Breast epithelium (tissue), 4 donors: ENCODE results near the gene GSTM5. TPM values are rescaled to one million over a fixed set of nuclear protein-coding genes. Genes with fewer than 3 reads are reported as not detected.

ENCODE experiments used
- DNase-seq, 2 donors: peaks; one replicate each; pipeline ENCODE4 v3.0.0-alpha.2; 2019; ENCODE audit warnings: low spot score in 2 of 2
- H3K27ac ChIP-seq, 2 donors: fragments of 200-600 bp; sonication (generic) in 1 of 2; one replicate each; pipeline ENCODE4 v1.5.1; 2016 to 2019; ENCODE audit warnings: mild to moderate bottlenecking in 1 of 2
- H3K27me3 ChIP-seq, 2 donors: fragments of 200-600 bp; sonication (generic) in 1 of 2; one replicate each; pipeline versions ENCODE4 v1.5.1 to v1.6.0; 2017 to 2019; ENCODE audit warnings: control low read depth in 1 of 2, mild to moderate bottlenecking in 1 of 2
- H3K36me3 ChIP-seq: fragments of 200-600 bp; one replicate; pipeline ENCODE4 v1.5.1; 2019
- H3K4me1 ChIP-seq, 2 donors: fragments of 200-600 bp; sonication (generic); one replicate each; pipeline ENCODE4 v1.5.1; 2016 to 2019; ENCODE audit warnings: control low read depth in 1 of 2
- H3K4me3 ChIP-seq, 3 donors: fragments of 200-600 bp; sonication (generic); 1 replicate in 2 of 3; 2 replicates in 1 of 3; pipeline ENCODE4 v1.5.1; 2016 to 2019; ENCODE audit warnings: mild to moderate bottlenecking in 3 of 3, moderate library complexity in 2 of 3
- H3K9me3 ChIP-seq, 2 donors: fragments of 200-600 bp; sonication (generic) in 1 of 2; one replicate each; pipeline ENCODE4 v1.5.1; 2016 to 2019; ENCODE audit warnings: control low read depth in 1 of 2
- CTCF ChIP-seq, 3 donors: fragments of 450-650 bp; IDR thresholded peaks; one replicate each; pipeline ENCODE4 v1.5.1; 2016 to 2017; ENCODE audit warnings: antibody characterized with exemption in 3 of 3, mild to moderate bottlenecking in 3 of 3, moderate library complexity in 3 of 3
- POLR2A ChIP-seq: fragments of 450-650 bp; IDR thresholded peaks from one replicate; pipeline ENCODE4 v1.6.1; 2016; ENCODE audit warnings: antibody characterized with exemption, mild to moderate bottlenecking, moderate library complexity
- POLR2AphosphoS5 ChIP-seq, 3 donors: sonication (generic); formaldehyde crosslinking; IDR thresholded peaks; one replicate each; pipeline ENCODE4 v1.6.1; 2017; ENCODE audit warnings: antibody characterized with exemption in 3 of 3
- intact Hi-C: fragments of 100-400 bp; cut with DNase I; formaldehyde crosslinking; loops from one replicate; pipeline ENCODE4 v1.15.1; 2023; ENCODE audit warnings: low total_unique reads
- total RNA-seq, 3 donors: library from RNA; depleted of rRNA; stranded (reverse); fragments of >200 nt; gene quantifications; one replicate each; pipeline ENCODE4 v1.1.0, GENCODE V29; 2016

The GSTM5 gene
- total RNA-seq, 3 donors from 2014 or later: 1.8 to 4.6 (median 3.6) TPM

- Histone ChIP-seq H3K4me1 (no peaks in the 10 kb centered on the region), H3K27me3 (no peaks in the 10 kb centered on the region), H3K4me3 (no peak overlapping the region), H3K27ac (no peak overlapping the region), H3K36me3 (no peaks in the 10 kb centered on the region), H3K9me3 (no peaks in the 10 kb centered on the region)
- intact Hi-C loops: no loop called here
- DNase-seq: no peak
- TF ChIP-seq POLR2A (no peak), POLR2AphosphoS5 (IDR thresholded peaks at IDR 0.05) (no peak), CTCF (IDR thresholded peaks at IDR 0.05) (no peak)
These were observed 14.0 kb downstream of the GSTM5 start for GRCh38 chr1:109726007-109726406.

- Histone ChIP-seq H3K4me1 (no peaks in the 10 kb centered on the region), H3K4me3 (no peak overlapping the region), H3K36me3 (no peaks in the 10 kb centered on the region), H3K9me3 (no peaks in the 10 kb centered on the region), H3K27me3 (no peaks in the 10 kb centered on the region), H3K27ac (no peak overlapping the region)
- TF ChIP-seq CTCF (IDR thresholded peaks at IDR 0.05): no peak
- no peak for TF ChIP-seq POLR2AphosphoS5 (IDR thresholded peaks at IDR 0.05)
- no peak for TF ChIP-seq POLR2A
- DNase-seq: no peak
- intact Hi-C loops: no loop called here
These were observed 14.8 kb downstream of the GSTM5 start for GRCh38 chr1:109726728-109727373.

- H3K27me3 ChIP-seq: no peaks in the 10 kb centered on the region
- H3K27ac ChIP-seq: no peak overlapping the region
- intact Hi-C loops: no loop called here
- H3K4me1 ChIP-seq: no peaks in the 10 kb centered on the region
- H3K9me3 ChIP-seq: peaks cover 0 to 2% of the 10 kb centered on the region in 2 donors
- H3K4me3 ChIP-seq: no peak overlapping the region
- no peak for TF ChIP-seq POLR2AphosphoS5 (IDR thresholded peaks at IDR 0.05)
- no peak for TF ChIP-seq POLR2A
- TF ChIP-seq CTCF (IDR thresholded peaks at IDR 0.05): no peak
- no peak for DNase-seq
- H3K36me3 ChIP-seq: no peaks in the 10 kb centered on the region
These were observed 16.8 kb downstream of the GSTM5 start for GRCh38 chr1:109728870-109729269.

- no peak overlapping the region for H3K27ac ChIP-seq
- TF ChIP-seq POLR2A (no peak), POLR2AphosphoS5 (IDR thresholded peaks at IDR 0.05) (no peak)
These were observed 18.6 kb downstream of the GSTM5 start for GRCh38 chr1:109730666-109731065.

GRCh38 chr1:109732390-109732881, 20.4 kb downstream of the GSTM5 start:
- intact Hi-C loops: no loop called here
- Histone ChIP-seq H3K9me3 (peaks cover 0 to 4% of the 10 kb centered on the region in 2 donors), H3K4me1 (no peaks in the 10 kb centered on the region), H3K27ac (no peak overlapping the region), H3K27me3 (no peaks in the 10 kb centered on the region), H3K36me3 (no peaks in the 10 kb centered on the region), H3K4me3 (no peak overlapping the region)
- DNase-seq: no peak
- TF ChIP-seq CTCF (IDR thresholded peaks at IDR 0.05): no peak
- no peak for TF ChIP-seq POLR2A
- no peak for TF ChIP-seq POLR2AphosphoS5 (IDR thresholded peaks at IDR 0.05)

More at GRCh38 chr1:109730666-109731065, 18.6 kb downstream of the GSTM5 start:
- no peaks in the 10 kb centered on the region for H3K27me3 ChIP-seq
- DNase-seq: no peak
- no peaks in the 10 kb centered on the region for H3K4me1 ChIP-seq
- peaks cover 0 to 4% of the 10 kb centered on the region in 2 donors for H3K9me3 ChIP-seq
- intact Hi-C loops: no loop called here
- no peak overlapping the region for H3K4me3 ChIP-seq
- H3K36me3 ChIP-seq: no peaks in the 10 kb centered on the region
